ENCODE measurements around the gene KCNG1. TPM values are rescaled to one million over a fixed set of nuclear protein-coding genes. Genes with fewer than 3 reads are reported as not detected.

The KCNG1 gene
- total and polyA plus RNA-seq, 2 of the 13 experiments (the other 11 are each of a cell fraction or from before 2014, with no cell fraction given), result not detected

DNA sequence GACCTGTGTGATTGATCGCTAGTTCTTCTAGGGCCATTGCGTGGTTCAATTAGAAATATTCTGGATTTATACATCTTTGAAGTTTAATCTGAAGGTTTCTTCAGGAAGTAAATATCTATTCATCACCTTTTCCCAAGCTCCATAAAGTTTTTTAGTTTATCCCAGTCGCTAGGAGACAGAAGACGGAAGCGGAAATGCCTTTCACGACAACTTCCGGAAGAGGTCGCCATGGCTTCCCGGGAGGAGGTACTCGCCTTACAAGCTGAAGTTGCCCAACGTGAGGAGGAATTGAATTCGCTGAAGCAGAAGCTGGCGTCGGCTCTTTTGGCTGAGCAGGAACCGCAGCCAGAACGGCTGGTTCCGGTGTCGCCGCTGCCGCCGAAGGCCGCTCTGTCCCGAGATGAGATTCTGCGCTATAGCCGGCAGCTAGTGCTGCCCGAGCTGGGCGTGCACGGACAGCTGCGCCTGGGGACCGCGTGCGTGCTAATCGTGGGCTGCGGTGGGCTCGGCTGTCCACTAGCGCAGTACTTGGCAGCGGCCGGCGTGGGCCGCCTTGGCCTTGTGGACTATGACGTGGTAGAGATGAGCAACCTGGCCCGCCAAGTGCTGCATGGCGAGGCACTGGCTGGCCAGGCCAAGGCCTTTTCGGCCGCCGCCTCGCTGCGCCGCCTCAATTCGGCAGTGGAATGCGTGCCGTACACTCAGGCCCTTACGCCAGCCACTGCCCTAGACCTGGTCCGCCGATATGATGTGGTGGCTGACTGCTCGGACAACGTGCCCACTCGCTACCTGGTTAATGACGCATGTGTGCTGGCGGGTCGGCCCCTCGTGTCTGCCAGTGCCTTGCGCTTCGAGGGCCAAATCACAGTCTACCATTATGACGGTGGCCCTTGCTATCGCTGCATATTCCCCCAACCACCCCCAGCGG, 64.0 kb downstream of the KCNG1 start, which contains the start of gene MOCS3 (continued):
- TF ChIP-seq ZNF652 (CRISPR knock-in tag; IDR thresholded peaks at IDR 0.05; ENCODE audit: borderline replicate concordance, low read depth) (no peak; the same call in 1 of the 2 replicates), ZNF260 (CRISPR knock-in tag; IDR thresholded peaks at IDR 0.05; ENCODE audit: borderline replicate concordance, low read depth) (0 out of 2 replicates have a peak, but pooled peaks have one; percentile 24), ZKSCAN8 (CRISPR knock-in tag; IDR thresholded peaks at IDR 0.05; ENCODE audit: borderline replicate concordance) (peak; percentile 41; the same call in 1 of the 2 replicates), ETS1 (CRISPR knock-in tag; IDR thresholded peaks at IDR 0.05) (no peak), CSRNP1 (CRISPR knock-in tag; IDR thresholded peaks at IDR 0.05) (peak; percentile 58), HNRNPUL1 (IDR thresholded peaks at IDR 0.05; ENCODE audit: low read depth, low read length) (no peak), TAF15 (IDR thresholded peaks at IDR 0.05; ENCODE audit: low read depth, low read length, poor library complexity, severe bottlenecking) (no peak), MTA3 (CRISPR knock-in tag; IDR thresholded peaks at IDR 0.05) (no peak), ZNF598 (CRISPR knock-in tag; IDR thresholded peaks at IDR 0.05; ENCODE audit: borderline replicate concordance) (peak; percentile 28), ATF3 (CRISPR knock-in tag; IDR thresholded peaks at IDR 0.05) (peak; percentile 66), ZNF232 (CRISPR knock-in tag; IDR thresholded peaks at IDR 0.05; ENCODE audit: borderline replicate concordance) (peak; percentile 87; the same call in 1 of the 2 replicates), MIXL1 (CRISPR knock-in tag; IDR thresholded peaks at IDR 0.05) (peak; percentile 7; the same call in 1 of the 2 replicates), MED8 (CRISPR knock-in tag; IDR thresholded peaks at IDR 0.05; ENCODE audit: insufficient replicate concordance) (peak; percentile 72), SRSF9 (IDR thresholded peaks at IDR 0.05; ENCODE audit: borderline replicate concordance, insufficient read depth, low read depth, low read length, poor library complexity, severe bottlenecking) (no peak), ZNF510 (CRISPR knock-in tag; IDR thresholded peaks at IDR 0.05; ENCODE audit: low read depth) (peak; percentile 77; the same call in 1 of the 2 replicates), ZNF263 (CRISPR knock-in tag; IDR thresholded peaks at IDR 0.05) (no peak), ZNF121 (CRISPR knock-in tag; IDR thresholded peaks at IDR 0.05) (no peak), ZNF883 (CRISPR knock-in tag; IDR thresholded peaks at IDR 0.05; ENCODE audit: not compliant biosample characterization) (no peak), ZNF317 (CRISPR knock-in tag; IDR thresholded peaks at IDR 0.05) (peak; percentile 84)
- TF ChIP-seq, protein P1, sequence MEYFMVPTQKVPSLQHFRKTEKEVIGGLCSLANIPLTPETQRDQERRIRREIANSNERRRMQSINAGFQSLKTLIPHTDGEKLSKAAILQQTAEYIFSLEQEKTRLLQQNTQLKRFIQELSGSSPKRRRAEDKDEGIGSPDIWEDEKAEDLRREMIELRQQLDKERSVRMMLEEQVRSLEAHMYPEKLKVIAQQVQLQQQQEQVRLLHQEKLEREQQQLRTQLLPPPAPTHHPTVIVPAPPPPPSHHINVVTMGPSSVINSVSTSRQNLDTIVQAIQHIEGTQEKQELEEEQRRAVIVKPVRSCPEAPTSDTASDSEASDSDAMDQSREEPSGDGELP (IDR thresholded peaks at IDR 0.05; ENCODE audit: borderline replicate concordance, low read depth), result no peak
- TF ChIP-seq, protein P2, sequence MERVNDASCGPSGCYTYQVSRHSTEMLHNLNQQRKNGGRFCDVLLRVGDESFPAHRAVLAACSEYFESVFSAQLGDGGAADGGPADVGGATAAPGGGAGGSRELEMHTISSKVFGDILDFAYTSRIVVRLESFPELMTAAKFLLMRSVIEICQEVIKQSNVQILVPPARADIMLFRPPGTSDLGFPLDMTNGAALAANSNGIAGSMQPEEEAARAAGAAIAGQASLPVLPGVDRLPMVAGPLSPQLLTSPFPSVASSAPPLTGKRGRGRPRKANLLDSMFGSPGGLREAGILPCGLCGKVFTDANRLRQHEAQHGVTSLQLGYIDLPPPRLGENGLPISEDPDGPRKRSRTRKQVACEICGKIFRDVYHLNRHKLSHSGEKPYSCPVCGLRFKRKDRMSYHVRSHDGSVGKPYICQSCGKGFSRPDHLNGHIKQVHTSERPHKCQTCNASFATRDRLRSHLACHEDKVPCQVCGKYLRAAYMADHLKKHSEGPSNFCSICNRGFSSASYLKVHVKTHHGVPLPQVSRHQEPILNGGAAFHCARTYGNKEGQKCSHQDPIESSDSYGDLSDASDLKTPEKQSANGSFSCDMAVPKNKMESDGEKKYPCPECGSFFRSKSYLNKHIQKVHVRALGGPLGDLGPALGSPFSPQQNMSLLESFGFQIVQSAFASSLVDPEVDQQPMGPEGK (CRISPR knock-in tag; IDR thresholded peaks at IDR 0.05), result no peak
- TF ChIP-seq, protein P3, sequence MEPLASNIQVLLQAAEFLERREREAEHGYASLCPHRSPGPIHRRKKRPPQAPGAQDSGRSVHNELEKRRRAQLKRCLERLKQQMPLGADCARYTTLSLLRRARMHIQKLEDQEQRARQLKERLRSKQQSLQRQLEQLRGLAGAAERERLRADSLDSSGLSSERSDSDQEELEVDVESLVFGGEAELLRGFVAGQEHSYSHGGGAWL (CRISPR knock-in tag; IDR thresholded peaks at IDR 0.05), result peak; percentile 53
